Neural cell (in vitro differentiated cells): ENCODE data around the gene ZBTB7C. TPM values are rescaled to one million over a fixed set of nuclear protein-coding genes. Genes with fewer than 3 reads are reported as not detected.

Source experiments
- H2AFZ ChIP-seq: fragments of 200-600, 300-800 bp; sonication (generic), shearing (Covaris generic); 2 replicates; pipeline ENCODE4 v1.6.0; 2014; ENCODE audit warnings: low read depth, mild to moderate bottlenecking, antibody characterized with exemption, low read length, moderate library complexity
- H3F3A ChIP-seq: fragments of 200-600 bp; shearing (Covaris generic); 2 replicates; pipeline ENCODE4 v1.6.1; 2016; ENCODE audit warnings: mild to moderate bottlenecking, moderate library complexity, mixed read lengths, antibody characterized with exemption, low read length; ENCODE audit not compliant: insufficient read depth, poor library complexity, severe bottlenecking
- H3K27ac ChIP-seq: fragments of 200-600, 300-800 bp; sonication (generic), shearing (Covaris generic); 2 replicates; pipeline ENCODE4 v1.5.1; 2014; ENCODE audit warnings: mild to moderate bottlenecking, low read length, moderate library complexity
- H3K27me3 ChIP-seq: fragments of 300-800, 200-600 bp; sonication (generic), shearing (Covaris generic); 2 replicates; pipeline ENCODE4 v1.6.0; 2014; ENCODE audit warnings: mild to moderate bottlenecking, low read depth, low read length, moderate library complexity; ENCODE audit not compliant: insufficient read depth
- H3K36me3 ChIP-seq: fragments of 300-800, 200-600 bp; sonication (generic), shearing (Covaris generic); 2 replicates; pipeline ENCODE4 v1.5.1; 2014; ENCODE audit warnings: mild to moderate bottlenecking, antibody characterized with exemption, low read length, moderate library complexity; ENCODE audit not compliant: insufficient read depth
- H3K4me2 ChIP-seq: fragments of 300-800, 200-600 bp; sonication (generic), shearing (Covaris generic); 2 replicates; pipeline ENCODE4 v1.6.0; 2014; ENCODE audit warnings: mild to moderate bottlenecking, low read length
- H3K4me3 ChIP-seq: fragments of 300-800, 200-600 bp; sonication (generic), shearing (Covaris generic); 2 replicates; pipeline ENCODE4 v1.5.1; 2014; ENCODE audit warnings: mild to moderate bottlenecking, low read length, moderate library complexity
- H3K79me2 ChIP-seq: fragments of 200-600 bp; shearing (Covaris generic); replicated peaks from 2 replicates; pipeline ENCODE4 v1.6.0; 2014; ENCODE audit warnings: mild to moderate bottlenecking, low read length, moderate library complexity; ENCODE audit not compliant: insufficient read depth
- H3K9ac ChIP-seq: fragments of 300-800, 200-600 bp; sonication (generic), shearing (Covaris generic); 2 replicates; pipeline ENCODE4 v1.6.1; 2016; ENCODE audit warnings: mild to moderate bottlenecking, low read length, mixed read lengths
- H3K9me2 ChIP-seq: fragments of 200-600 bp; shearing (Covaris generic); 2 replicates; pipeline ENCODE4 v1.6.1; 2016; ENCODE audit warnings: mild to moderate bottlenecking, low read length, mixed read lengths; ENCODE audit not compliant: insufficient read depth
- H3K9me3 ChIP-seq: fragments of 200-600, 300-800 bp; sonication (generic), shearing (Covaris generic); 2 replicates; pipeline ENCODE4 v1.6.1; 2016; ENCODE audit warnings: mild to moderate bottlenecking, mixed run types, low read length, moderate library complexity, mixed read lengths
- H4K20me1 ChIP-seq: fragments of 200-600 bp; shearing (Covaris generic); 2 replicates; pipeline ENCODE4 v1.6.1; 2016; ENCODE audit warnings: mild to moderate bottlenecking, mixed run types; ENCODE audit not compliant: insufficient read depth
- EZH2 ChIP-seq: fragments of 200-600, 300-800 bp; shearing (Covaris generic), sonication (generic); IDR thresholded peaks from 2 replicates; pipeline ENCODE4 v1.6.1; 2014; ENCODE audit warnings: antibody characterized with exemption, low read length, borderline replicate concordance, mild to moderate bottlenecking; ENCODE audit not compliant: insufficient read depth, poor library complexity, severe bottlenecking
- MXI1 ChIP-seq: fragments of 450-650 bp; conservative IDR thresholded peaks from 2 replicates; pipeline ENCODE4 v1.6.1; 2014; ENCODE audit warnings: antibody characterized with exemption, mild to moderate bottlenecking; ENCODE audit not compliant: poor library complexity, severe bottlenecking
- POLR2AphosphoS5 ChIP-seq: IDR thresholded peaks from 2 replicates; pipeline ENCODE4 v1.6.1; 2012
- RAD21 ChIP-seq: fragments of 450-650 bp; conservative IDR thresholded peaks from 2 replicates; pipeline ENCODE4 v1.6.1; 2014; ENCODE audit warnings: antibody characterized with exemption, mild to moderate bottlenecking, moderate library complexity
- SMC3 ChIP-seq: fragments of 450-650 bp; conservative IDR thresholded peaks from 2 replicates; pipeline ENCODE4 v1.6.1; 2014; ENCODE audit warnings: antibody characterized with exemption, mild to moderate bottlenecking, moderate library complexity; ENCODE audit not compliant: poor library complexity
- polyA plus RNA-seq: library from polyadenylated mRNA; depleted of rRNA; stranded (reverse); fragments of >200 nt; gene quantifications from 2 replicates; pipeline ENCODE4 v1.2.3, GENCODE V29; 2014
- TF ChIP-seq, protein P1 (sequence below): fragments of 450-650 bp; IDR thresholded peaks from 2 replicates; pipeline ENCODE4 v1.5.1; 2014; ENCODE audit warnings: antibody characterized with exemption, mild to moderate bottlenecking, moderate library complexity; ENCODE audit not compliant: poor library complexity, severe bottlenecking
- TF ChIP-seq, protein P2 (sequence below): IDR thresholded peaks from 2 replicates; pipeline ENCODE4 v1.6.1; 2012; ENCODE audit warnings: borderline replicate concordance

Gene ZBTB7C
- polyA plus RNA-seq, 1 donor from 2014 or later, result 2.4 TPM

DNA sequence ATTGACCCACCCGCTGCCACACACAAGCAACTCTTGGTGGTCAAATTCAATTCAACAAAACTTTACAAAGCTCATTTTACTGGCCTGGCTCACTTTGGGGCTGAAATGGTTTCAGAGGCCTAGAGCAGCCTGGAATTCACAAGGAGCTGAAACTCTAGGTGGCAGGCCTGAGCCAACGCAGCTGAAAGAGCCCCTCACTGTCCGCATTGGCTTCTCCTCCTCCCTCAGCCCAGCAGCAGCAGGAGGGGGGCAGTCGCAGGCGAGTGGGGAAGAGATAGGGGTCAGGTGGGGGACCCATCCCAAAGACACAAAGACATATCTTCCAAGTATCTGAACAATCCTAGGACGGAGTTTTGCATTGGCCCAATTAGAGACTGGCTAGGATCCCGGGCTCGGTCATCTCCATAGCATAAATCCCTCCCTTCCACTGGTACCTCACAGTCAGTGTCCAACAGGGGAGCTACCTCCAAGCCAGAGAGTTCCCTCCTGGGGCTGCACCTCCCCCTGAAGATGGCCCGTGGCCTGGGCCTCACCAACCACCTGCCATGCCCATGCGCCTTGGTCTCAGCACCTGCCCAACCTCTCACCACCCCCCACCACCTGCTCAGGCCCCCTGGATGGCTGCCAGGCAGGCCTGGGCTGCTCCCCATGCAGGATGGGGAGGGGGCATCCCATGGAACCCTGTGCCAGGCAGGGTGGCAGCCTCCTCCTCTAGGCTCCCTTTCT is 113.4 kb downstream of the ZBTB7C start:
- no peaks in the 10 kb centered on the region for H3K9me3 ChIP-seq
- no peaks in the 10 kb centered on the region for H3K27me3 ChIP-seq
- H3K4me2 ChIP-seq, result no peak overlapping the region
- H3K36me3 ChIP-seq, result no peaks in the 10 kb centered on the region
- H3K9me2 ChIP-seq, result no peaks in the 10 kb centered on the region
- no peaks in the 10 kb centered on the region for H3K79me2 ChIP-seq
- H3K27ac ChIP-seq, result no peak overlapping the region
- no peaks in the 10 kb centered on the region for H3F3A ChIP-seq
- H4K20me1 ChIP-seq, result no peaks in the 10 kb centered on the region
- no peak overlapping the region for H3K9ac ChIP-seq
- H2AFZ ChIP-seq, result no peak overlapping the region
- TF ChIP-seq, protein P1, sequence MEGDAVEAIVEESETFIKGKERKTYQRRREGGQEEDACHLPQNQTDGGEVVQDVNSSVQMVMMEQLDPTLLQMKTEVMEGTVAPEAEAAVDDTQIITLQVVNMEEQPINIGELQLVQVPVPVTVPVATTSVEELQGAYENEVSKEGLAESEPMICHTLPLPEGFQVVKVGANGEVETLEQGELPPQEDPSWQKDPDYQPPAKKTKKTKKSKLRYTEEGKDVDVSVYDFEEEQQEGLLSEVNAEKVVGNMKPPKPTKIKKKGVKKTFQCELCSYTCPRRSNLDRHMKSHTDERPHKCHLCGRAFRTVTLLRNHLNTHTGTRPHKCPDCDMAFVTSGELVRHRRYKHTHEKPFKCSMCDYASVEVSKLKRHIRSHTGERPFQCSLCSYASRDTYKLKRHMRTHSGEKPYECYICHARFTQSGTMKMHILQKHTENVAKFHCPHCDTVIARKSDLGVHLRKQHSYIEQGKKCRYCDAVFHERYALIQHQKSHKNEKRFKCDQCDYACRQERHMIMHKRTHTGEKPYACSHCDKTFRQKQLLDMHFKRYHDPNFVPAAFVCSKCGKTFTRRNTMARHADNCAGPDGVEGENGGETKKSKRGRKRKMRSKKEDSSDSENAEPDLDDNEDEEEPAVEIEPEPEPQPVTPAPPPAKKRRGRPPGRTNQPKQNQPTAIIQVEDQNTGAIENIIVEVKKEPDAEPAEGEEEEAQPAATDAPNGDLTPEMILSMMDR, result peak; percentile 31
- no peak for TF ChIP-seq EZH2
- no peak overlapping the region for H3K4me3 ChIP-seq

DNA sequence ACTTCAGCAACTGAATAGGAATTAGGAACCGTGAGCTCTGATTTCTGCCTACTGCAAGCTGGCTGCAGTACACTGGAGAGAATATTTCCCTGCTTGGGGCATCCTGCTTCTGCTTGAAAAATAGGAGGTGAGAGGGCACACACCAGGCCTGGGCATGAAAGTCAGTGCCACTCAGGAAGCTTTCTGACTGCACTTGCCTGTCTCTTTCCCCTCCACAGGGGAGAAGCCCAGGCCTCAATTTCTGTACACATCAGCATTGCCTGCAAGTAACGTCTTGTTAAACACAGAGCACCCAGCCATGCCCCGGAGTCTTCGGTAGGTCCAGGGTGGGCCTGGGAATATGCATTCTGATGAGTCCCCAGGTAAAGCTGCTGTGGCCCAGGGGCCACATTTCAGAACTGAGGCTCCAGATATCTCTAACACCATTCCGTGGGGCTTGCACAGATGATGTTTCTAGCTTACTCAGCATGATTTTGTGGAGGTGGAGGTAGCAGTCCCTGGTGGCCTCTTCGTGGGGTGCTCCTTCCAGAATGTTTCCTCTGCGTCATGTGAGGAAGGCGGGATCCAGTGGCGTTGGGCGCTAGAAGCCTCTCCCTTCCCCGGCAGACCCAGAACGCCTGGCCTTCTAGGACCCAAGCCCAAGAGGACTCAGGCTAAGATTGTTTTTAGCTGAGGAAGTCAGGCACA is 114.1 kb downstream of the ZBTB7C start:
- TF ChIP-seq RAD21 (no peak), POLR2AphosphoS5 (no peak), MXI1 (no peak), SMC3 (no peak)
- TF ChIP-seq, protein P2, sequence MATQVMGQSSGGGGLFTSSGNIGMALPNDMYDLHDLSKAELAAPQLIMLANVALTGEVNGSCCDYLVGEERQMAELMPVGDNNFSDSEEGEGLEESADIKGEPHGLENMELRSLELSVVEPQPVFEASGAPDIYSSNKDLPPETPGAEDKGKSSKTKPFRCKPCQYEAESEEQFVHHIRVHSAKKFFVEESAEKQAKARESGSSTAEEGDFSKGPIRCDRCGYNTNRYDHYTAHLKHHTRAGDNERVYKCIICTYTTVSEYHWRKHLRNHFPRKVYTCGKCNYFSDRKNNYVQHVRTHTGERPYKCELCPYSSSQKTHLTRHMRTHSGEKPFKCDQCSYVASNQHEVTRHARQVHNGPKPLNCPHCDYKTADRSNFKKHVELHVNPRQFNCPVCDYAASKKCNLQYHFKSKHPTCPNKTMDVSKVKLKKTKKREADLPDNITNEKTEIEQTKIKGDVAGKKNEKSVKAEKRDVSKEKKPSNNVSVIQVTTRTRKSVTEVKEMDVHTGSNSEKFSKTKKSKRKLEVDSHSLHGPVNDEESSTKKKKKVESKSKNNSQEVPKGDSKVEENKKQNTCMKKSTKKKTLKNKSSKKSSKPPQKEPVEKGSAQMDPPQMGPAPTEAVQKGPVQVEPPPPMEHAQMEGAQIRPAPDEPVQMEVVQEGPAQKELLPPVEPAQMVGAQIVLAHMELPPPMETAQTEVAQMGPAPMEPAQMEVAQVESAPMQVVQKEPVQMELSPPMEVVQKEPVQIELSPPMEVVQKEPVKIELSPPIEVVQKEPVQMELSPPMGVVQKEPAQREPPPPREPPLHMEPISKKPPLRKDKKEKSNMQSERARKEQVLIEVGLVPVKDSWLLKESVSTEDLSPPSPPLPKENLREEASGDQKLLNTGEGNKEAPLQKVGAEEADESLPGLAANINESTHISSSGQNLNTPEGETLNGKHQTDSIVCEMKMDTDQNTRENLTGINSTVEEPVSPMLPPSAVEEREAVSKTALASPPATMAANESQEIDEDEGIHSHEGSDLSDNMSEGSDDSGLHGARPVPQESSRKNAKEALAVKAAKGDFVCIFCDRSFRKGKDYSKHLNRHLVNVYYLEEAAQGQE, result no peak
- H3K9ac ChIP-seq, result no peak overlapping the region
- H3K9me3 ChIP-seq, result no peaks in the 10 kb centered on the region
- no peaks in the 10 kb centered on the region for H3K27me3 ChIP-seq
- no peak overlapping the region for H2AFZ ChIP-seq
- H3K9me2 ChIP-seq, result no peaks in the 10 kb centered on the region
- H3K79me2 ChIP-seq, result no peaks in the 10 kb centered on the region
- no peak overlapping the region for H3K27ac ChIP-seq
- no peaks in the 10 kb centered on the region for H4K20me1 ChIP-seq
- H3K4me2 ChIP-seq, result no peak overlapping the region
- H3K36me3 ChIP-seq, result no peaks in the 10 kb centered on the region
- no peaks in the 10 kb centered on the region for H3F3A ChIP-seq
- H3K4me3 ChIP-seq, result no peak overlapping the region
